Activated CD4-positive, alpha-beta T cell treated with anti-CD3 and anti-CD28 coated beads for 24 hours (primary cell): ENCODE measurements around the gene ZNF418.
A peak's percentile ranks its signal among the peaks of the same experiment; 100 is the strongest.
"Not testable (repeated sequence)": the region's sequence is repeated elsewhere in the genome, so short reads cannot be mapped to it uniquely, and the experiment has no call there.

ENCODE experiments used
- DNase-seq, 2 donors: peaks; one replicate each; pipeline ENCODE4 v3.0.0-alpha.2; 2020; ENCODE audit warnings: low read depth in 2 of 2

ZNF418 gene

GRCh38 chr19:57888560-57889231 lies 46.5 kb downstream of the ZNF418 start, which contains the start of gene ZNF814:
TSS of gene ZNF814 (minus strand) at chr19:57889037. CDS start at chr19:57888802, 235 bp downstream.
- peak; percentile 58 to 70 for DNase-seq

GRCh38 chr19:57888107-57888559 lies 47.1 kb downstream of the ZNF418 start:
- no peak for DNase-seq

- no peak for DNase-seq
These were observed 47.8 kb downstream of the ZNF418 start for GRCh38 chr19:57887195-57887941.

GRCh38 chr19:57886046-57886445 lies 49.2 kb downstream of the ZNF418 start:
- DNase-seq, result no peak

GRCh38 chr19:57873883-57874799 lies 61.1 kb downstream of the ZNF418 start:
- not testable (repeated sequence) for DNase-seq

GRCh38 chr19:57872450-57872849 lies 62.8 kb downstream of the ZNF418 start:
- DNase-seq, result no peak
